OCI-LY1 (cell line): ENCODE measurements around the gene DCST2.

ENCODE experiments used
- EZH2 ChIP-seq: fragments of 200-600 bp; sonication (generic), shearing (Covaris generic); IDR thresholded peaks from 2 replicates; pipeline ENCODE4 v1.8.0; 2017; ENCODE audit warnings: borderline replicate concordance, mixed run types, mild to moderate bottlenecking, antibody characterized with exemption, low read length, moderate library complexity, mixed read lengths
- TF ChIP-seq, protein P1 (sequence below): fragments of 200-600 bp; sonication (generic), shearing (Covaris generic); IDR thresholded peaks from 2 replicates; pipeline ENCODE4 v1.5.1; 2017; ENCODE audit warnings: mild to moderate bottlenecking, antibody characterized with exemption, low read length, moderate library complexity, mixed read lengths

DNA sequence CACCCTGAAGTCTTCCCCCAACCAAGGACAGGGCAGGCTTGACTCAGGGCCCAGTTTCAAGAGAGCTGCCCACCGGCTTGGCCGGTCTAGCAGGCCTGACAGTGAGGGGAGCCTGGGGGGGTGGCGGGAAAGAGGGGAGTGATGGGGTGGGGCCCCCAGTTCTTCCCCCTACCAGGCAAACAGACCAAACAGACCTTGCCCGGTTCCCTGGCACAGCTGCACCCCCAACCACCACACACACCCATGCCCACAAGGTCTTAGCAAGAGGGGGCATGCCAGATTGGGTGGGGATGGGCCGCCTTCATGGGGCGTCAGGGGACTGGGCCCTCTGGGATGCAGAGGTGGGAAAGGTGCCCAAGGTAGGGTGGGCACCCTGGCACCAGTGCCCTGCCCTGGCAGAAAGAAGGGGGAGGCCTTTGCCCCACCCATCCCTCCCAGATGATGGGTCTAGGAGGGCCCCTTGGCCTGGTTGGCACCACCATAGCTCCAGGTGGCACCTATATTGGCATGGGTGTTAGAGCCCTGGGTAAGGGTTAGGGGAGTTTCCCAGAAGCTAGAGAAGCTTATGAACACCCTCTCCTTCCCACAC is 22.1 kb downstream of the DCST2 start:
- TF ChIP-seq, protein P1, sequence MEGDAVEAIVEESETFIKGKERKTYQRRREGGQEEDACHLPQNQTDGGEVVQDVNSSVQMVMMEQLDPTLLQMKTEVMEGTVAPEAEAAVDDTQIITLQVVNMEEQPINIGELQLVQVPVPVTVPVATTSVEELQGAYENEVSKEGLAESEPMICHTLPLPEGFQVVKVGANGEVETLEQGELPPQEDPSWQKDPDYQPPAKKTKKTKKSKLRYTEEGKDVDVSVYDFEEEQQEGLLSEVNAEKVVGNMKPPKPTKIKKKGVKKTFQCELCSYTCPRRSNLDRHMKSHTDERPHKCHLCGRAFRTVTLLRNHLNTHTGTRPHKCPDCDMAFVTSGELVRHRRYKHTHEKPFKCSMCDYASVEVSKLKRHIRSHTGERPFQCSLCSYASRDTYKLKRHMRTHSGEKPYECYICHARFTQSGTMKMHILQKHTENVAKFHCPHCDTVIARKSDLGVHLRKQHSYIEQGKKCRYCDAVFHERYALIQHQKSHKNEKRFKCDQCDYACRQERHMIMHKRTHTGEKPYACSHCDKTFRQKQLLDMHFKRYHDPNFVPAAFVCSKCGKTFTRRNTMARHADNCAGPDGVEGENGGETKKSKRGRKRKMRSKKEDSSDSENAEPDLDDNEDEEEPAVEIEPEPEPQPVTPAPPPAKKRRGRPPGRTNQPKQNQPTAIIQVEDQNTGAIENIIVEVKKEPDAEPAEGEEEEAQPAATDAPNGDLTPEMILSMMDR, result no peak
- TF ChIP-seq EZH2, result no peak
